ENCODE results near the gene BRWD1.
"Not testable (repeated sequence)": the region's sequence is repeated elsewhere in the genome, so short reads cannot be mapped to it uniquely, and the experiment has no call there.

The BRWD1 gene

GRCh38 chr21:39159342-39160063 is 153.9 kb downstream of the BRWD1 start:
- no peak for DNase-seq

- not testable (repeated sequence) for DNase-seq
Observed at GRCh38 chr21:39157241-39157640, 156.2 kb downstream of the BRWD1 start.

GRCh38 chr21:39156024-39156423 is 157.4 kb downstream of the BRWD1 start:
- no peak for DNase-seq

GRCh38 chr21:39155578-39155977 is 157.9 kb downstream of the BRWD1 start:
- DNase-seq, result no peak

- no peak for DNase-seq
Observed at GRCh38 chr21:39153842-39154241, 159.6 kb downstream of the BRWD1 start.

GRCh38 chr21:39153373-39153772 is 160.1 kb downstream of the BRWD1 start:
- no peak for DNase-seq

GRCh38 chr21:39152271-39152670 is 161.2 kb downstream of the BRWD1 start:
- DNase-seq, result no peak

- DNase-seq, result no peak
Observed at GRCh38 chr21:39150877-39151276, 162.6 kb downstream of the BRWD1 start.

- no peak for DNase-seq
Observed at GRCh38 chr21:39150316-39150715, 163.1 kb downstream of the BRWD1 start.

- no peak for DNase-seq
Observed at GRCh38 chr21:39149882-39150281, 163.6 kb downstream of the BRWD1 start.

- DNase-seq, result no peak
Observed at GRCh38 chr21:39148975-39149374, 164.5 kb downstream of the BRWD1 start.

- no peak for DNase-seq
Observed at GRCh38 chr21:39144191-39144590, 169.2 kb downstream of the BRWD1 start.

GRCh38 chr21:39142972-39143371 is 170.5 kb downstream of the BRWD1 start:
- no peak for DNase-seq

GRCh38 chr21:39141502-39141901 is 171.9 kb downstream of the BRWD1 start:
- DNase-seq, result no peak

GRCh38 chr21:39137248-39138178 is 175.9 kb downstream of the BRWD1 start:
- DNase-seq, result no peak

- no peak for DNase-seq
Observed at GRCh38 chr21:39136711-39137110, 176.7 kb downstream of the BRWD1 start.

GRCh38 chr21:39136138-39136537 is 177.3 kb downstream of the BRWD1 start:
- not testable (repeated sequence) for DNase-seq

- no peak for DNase-seq
Observed at GRCh38 chr21:39134288-39134810, 179.1 kb downstream of the BRWD1 start.

Measured in activated naive CD4-positive, alpha-beta T cell treated with Interleukin-2 at 50 U/mL for 16 hours (primary cell).